Small intestine (tissue), 7 donors: Measurements from ENCODE around the gene GJB2. TPM values are rescaled to one million over a fixed set of nuclear protein-coding genes. Genes with fewer than 3 reads are reported as not detected.

Source experiments
- DNase-seq, 2 donors: peaks; one replicate each; pipeline versions ENCODE4 v3.0.0 to v3.0.0-alpha.2; 2013
- FAIRE-seq: peaks from 2 replicates; lab custom pipeline; 2012; peaks lifted over from hg19 to GRCh38; lab: Jason Lieb, UNC
- H3K27ac ChIP-seq, 3 donors: one replicate each; pipeline ENCODE4 v1.5.1; 2013; ENCODE audit warnings: low read length in 2 of 3, mild to moderate bottlenecking in 2 of 3, control low read depth in 1 of 3, inconsistent platforms in 1 of 3, low read depth in 1 of 3, moderate library complexity in 1 of 3
- H3K27me3 ChIP-seq, 3 donors: one replicate each; pipeline ENCODE4 v1.6.1; 2013; ENCODE audit warnings: low read length in 3 of 3, inconsistent platforms in 1 of 3; ENCODE audit not compliant: control insufficient read depth in 3 of 3, insufficient read depth in 3 of 3
- H3K36me3 ChIP-seq, 3 donors: one replicate each; pipeline ENCODE4 v1.6.1; 2013; ENCODE audit warnings: low read length in 3 of 3, inconsistent platforms in 1 of 3, low read depth in 1 of 3, mild to moderate bottlenecking in 1 of 3, moderate library complexity in 1 of 3; ENCODE audit not compliant: control insufficient read depth in 3 of 3, insufficient read depth in 2 of 3
- H3K4me1 ChIP-seq, 3 donors: one replicate each; pipeline ENCODE4 v1.6.1; 2013; ENCODE audit warnings: low read length in 2 of 3, inconsistent platforms in 1 of 3, low read depth in 1 of 3, mild to moderate bottlenecking in 1 of 3, moderate library complexity in 1 of 3; ENCODE audit not compliant: control insufficient read depth in 3 of 3, insufficient read depth in 2 of 3
- H3K4me3 ChIP-seq, 3 donors: one replicate each; pipeline ENCODE4 v1.5.1; 2013; ENCODE audit warnings: low read length in 3 of 3, control low read depth in 1 of 3, inconsistent platforms in 1 of 3, low read depth in 1 of 3, mild to moderate bottlenecking in 1 of 3, moderate library complexity in 1 of 3
- H3K9me3 ChIP-seq, 2 donors: one replicate each; pipeline ENCODE4 v1.6.1; 2013; ENCODE audit warnings: low read depth in 1 of 2, low read length in 1 of 2; ENCODE audit not compliant: control insufficient read depth in 2 of 2, insufficient read depth in 1 of 2
- WGBS, 3 donors: extraction: QIAGEN DNeasy Blood & Tissue Kit; methylation state at CpG; one replicate each; pipeline ENCODE4 v1.1.7; 2013; 5-methylcytosine and 5-hydroxymethylcytosine counted together
- polyA plus RNA-seq, 4 donors: library from polyadenylated mRNA; stranded (reverse) in 3 of 4; unstranded in 1 of 4; fragments of 200-250 nt in 3 of 4; fragments of 120-200 nt in 1 of 4; gene quantifications; one replicate each; pipeline versions ENCODE4 v1.2.1 to v1.2.3, GENCODE V29; 2013
- donor health status: healthy with polysubstance abuse.
- donor health status: control.
- donor health status: control.
- donor health status: Bipolar disorder and iron deficiency.
- donor health status: healthy.

The GJB2 gene
- polyA plus RNA-seq, 4 donors = 3.6 to 15.9 (median 9.2) TPM

DNA sequence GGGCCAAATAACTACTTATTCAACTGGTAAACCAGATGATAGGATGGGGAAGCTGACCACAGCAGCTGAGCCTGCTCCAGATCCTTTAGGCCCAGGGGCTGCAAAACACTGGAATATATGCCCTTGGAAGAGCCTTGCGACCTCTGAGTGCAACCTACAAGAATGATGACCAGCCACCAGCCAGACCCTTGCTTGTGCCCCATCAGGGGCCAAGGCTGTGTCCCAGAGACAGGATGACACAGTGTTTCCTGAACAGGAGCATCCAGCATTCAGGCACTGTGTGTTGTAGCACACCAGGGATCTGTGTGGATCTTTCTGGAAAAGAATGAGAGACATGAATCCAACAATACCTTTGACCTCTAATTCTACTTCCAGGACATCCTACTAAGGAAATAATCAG, 46.4 kb downstream of the GJB2 start:
- Histone ChIP-seq H3K9me3 (no peaks in the 10 kb centered on the region), H3K4me3 (no peak overlapping the region), H3K27me3 (peaks cover 3 to 60% (median 23%) of the 10 kb centered on the region in 3 donors), H3K4me1 (no peaks in the 10 kb centered on the region), H3K36me3 (no peaks in the 10 kb centered on the region), H3K27ac (no peak overlapping the region)
- FAIRE-seq = no peak
- 91 to 100% (median 94%) methylated on average over 1 of the region's 1 CpG for WGBS, 3 donors
- no peak for DNase-seq

DNA sequence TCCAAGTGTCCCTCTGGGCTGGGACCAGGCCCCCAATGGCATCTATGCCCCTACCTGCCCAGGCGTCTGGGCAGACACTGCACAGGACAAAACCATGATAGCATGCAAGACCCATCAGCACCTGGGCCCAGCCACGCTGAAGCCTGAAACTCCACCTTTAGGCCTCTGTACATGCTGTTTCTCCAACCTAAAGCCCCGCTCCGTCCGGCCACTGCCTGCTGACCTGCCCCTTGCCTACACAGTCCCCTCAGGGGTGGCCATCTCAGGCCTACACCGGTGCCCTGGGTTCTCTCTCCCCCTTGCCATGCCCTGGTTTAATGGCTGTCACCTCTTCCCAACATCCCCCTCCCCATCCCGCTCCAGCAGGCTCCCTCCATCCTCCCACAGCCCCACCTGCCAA, 47.2 kb downstream of the GJB2 start:
- Histone ChIP-seq H3K4me3 (no peak overlapping the region), H3K4me1 (no peaks in the 10 kb centered on the region), H3K27ac (no peak overlapping the region), H3K27me3 (peaks cover 3 to 66% (median 25%) of the 10 kb centered on the region in 3 donors), H3K36me3 (no peaks in the 10 kb centered on the region), H3K9me3 (no peaks in the 10 kb centered on the region)
- no peak for FAIRE-seq
- no peak for DNase-seq
- WGBS, 3 donors = 77 to 83% (median 81%) methylated on average over 7 of the region's 7 CpGs

DNA sequence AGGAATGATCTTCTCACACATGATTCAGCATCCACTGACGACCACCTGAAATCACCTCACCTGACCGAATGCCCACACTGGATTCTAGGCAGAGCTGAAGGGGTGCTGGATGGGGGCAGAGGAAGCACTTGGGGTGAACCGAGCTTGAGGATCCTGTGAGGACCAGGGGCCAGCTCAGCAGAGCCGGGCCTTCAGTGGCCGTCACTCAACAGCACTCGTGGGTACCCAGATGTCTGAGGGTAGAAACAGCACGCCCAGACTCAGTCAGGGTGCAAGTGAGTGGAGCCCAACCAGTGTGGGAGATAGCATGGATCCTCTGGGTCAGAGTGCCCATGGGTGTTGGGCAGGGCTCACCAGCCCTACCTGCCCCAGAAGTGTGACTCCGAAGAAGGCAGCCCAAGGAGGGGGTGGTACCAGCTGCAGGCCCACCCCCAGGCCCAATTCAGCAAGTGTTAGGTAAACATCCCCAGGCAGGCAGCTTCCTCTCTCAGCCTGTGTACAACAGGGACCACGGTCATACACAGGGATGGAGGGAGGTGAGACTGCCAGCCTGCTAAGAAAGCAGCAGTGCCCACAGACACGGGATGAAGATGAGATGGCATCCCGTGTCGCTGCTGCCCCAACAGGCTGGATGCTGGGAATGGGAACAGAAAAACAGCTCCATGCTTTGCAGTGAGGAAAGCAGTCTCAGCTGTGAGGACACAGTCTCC, 48.4 kb downstream of the GJB2 start:
- DNase-seq = no peak
- H3K27ac ChIP-seq = no peak overlapping the region
- H3K36me3 ChIP-seq = no peaks in the 10 kb centered on the region
- H3K4me1 ChIP-seq = no peaks in the 10 kb centered on the region
- no peak overlapping the region for H3K4me3 ChIP-seq
- WGBS, 3 donors = 78 to 82% (median 81%) methylated on average over 12 of the region's 12 CpGs
- peaks cover 3 to 65% (median 25%) of the 10 kb centered on the region in 3 donors for H3K27me3 ChIP-seq
- no peak for FAIRE-seq
- no peaks in the 10 kb centered on the region for H3K9me3 ChIP-seq

DNA sequence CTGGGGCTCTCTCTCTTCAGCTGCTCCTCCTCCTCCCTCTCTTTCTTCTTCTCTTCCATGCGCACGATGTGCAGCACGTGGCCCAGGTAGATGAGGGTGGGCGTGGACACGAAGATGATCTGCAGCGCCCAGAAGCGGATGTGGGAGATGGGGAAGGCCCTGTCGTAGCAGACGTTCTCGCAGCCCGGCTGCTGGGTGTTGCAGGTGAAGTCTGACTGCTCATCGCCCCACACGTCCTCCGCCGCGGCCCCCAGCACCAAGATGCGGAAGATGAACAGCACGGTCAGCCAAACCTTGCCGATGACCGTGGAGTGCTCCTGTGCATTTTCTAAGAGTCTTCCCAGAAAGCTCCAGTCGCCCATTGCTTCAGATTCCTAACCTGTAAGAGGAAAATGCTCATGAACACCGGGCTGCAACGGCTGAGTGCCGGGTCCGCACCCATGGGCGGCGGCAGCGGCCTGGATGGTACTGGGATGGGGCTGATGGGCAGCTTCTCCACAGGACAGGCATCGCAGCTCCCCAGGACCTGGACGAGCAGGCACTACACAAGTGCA, 49.7 kb downstream of the GJB2 start:
- H3K4me1 ChIP-seq = no peaks in the 10 kb centered on the region
- DNase-seq (no peak), FAIRE-seq (no peak)
- H3K27ac ChIP-seq = no peak overlapping the region
- H3K36me3 ChIP-seq = no peaks in the 10 kb centered on the region
- no peaks in the 10 kb centered on the region for H3K9me3 ChIP-seq
- H3K4me3 ChIP-seq = no peak overlapping the region
- H3K27me3 ChIP-seq = peaks cover 3 to 63% (median 22%) of the 10 kb centered on the region in 3 donors
- 87 to 90% (median 88%) methylated on average over 30 of the region's 30 CpGs for WGBS, 3 donors

DNA sequence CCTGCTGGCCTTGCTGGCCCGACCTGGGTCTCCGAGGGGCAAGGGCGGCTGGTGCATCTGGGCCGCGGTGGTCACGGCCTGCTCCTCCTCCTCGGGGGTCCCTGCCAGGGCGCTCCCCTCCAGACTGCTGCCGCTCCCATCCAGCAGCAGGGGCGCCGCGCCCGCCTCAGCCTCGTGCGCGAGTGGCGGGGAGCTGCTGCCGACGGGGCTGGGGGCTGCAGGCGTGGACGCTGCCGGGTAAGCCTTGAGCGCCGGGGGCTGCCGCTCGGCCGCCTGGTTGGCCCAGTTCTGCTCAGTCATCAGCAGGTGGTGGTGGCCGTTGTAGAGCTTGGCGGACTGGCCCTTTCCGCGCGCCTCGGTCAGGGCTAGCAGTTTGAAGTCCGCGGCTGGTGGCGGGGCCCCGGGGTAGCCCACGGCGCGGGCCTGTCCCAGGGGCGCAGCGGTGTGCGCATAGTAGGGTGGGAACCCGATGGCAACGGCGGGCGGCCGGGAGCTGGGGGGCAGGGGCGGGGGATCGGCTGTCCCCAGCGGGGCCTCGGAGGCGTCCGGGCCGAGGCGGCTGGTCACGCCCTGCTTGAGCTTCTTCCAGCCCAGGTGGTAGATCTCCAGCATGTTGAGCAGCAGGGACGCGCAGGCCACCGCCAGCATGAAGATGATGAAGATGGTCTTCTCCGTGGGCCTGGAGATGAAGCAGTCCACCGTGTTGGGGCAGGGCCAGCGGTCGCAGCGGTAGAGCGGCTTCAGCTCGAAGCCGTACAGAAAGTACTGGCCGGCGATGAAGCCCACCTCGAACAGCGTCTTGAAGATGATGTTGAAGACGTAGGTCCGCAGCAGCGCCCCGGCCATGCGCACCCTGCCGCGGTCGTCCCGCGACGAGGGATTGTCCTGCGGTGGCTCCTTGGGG, 50.5 kb downstream of the GJB2 start:
- Histone ChIP-seq H3K4me1 (no peaks in the 10 kb centered on the region), H3K4me3 (no peak overlapping the region), H3K27me3 (peaks cover 3 to 71% (median 22%) of the 10 kb centered on the region in 3 donors), H3K36me3 (no peaks in the 10 kb centered on the region), H3K9me3 (no peaks in the 10 kb centered on the region), H3K27ac (no peak overlapping the region)
- FAIRE-seq = no peak
- WGBS, 3 donors = 28 to 37% (median 35%) methylated on average over 68 to 84 of the region's 84 CpGs
- DNase-seq = no peak

DNA sequence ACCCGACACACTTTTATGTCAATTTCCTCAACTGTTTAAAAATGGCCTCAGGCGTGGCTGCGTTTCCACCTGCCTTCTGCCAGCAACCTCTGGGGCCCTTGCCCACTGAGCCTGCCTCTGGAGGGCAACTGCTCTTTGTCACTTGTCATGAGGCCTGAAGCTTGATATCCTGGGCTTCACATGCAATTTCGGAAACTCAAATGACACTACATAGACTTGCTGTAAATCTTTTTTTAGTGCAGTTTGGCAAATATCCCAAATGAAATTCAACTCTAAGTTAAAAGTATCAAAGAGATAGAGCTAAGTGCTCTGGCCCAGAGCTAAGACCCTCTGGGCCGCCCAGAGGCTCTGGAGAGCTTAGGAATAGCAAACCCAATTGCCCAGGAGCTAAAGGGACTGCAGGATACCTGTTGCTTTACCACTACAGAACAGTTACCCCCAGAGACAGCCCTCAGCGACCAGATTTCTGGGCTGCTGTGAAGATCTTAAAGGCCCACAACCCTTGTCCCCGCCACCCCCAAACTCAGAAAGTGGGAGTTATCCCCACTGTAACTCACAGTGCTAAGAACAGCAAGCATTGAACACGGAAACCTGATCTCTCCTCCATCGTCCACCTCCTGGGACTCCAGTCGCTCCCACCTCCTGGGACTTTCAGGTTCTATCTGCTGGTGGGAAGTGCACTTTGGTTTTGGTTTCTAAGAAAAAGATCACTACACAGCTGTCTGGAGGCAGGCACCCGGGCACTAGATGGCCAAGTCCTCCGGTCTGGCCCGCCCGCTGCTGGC, 51.3 kb downstream of the GJB2 start:
- H3K4me3 ChIP-seq = no peak overlapping the region
- H3K9me3 ChIP-seq = no peaks in the 10 kb centered on the region
- FAIRE-seq (no peak), DNase-seq (no peak)
- H3K27ac ChIP-seq = no peak overlapping the region
- no peaks in the 10 kb centered on the region for H3K36me3 ChIP-seq
- no peaks in the 10 kb centered on the region for H3K4me1 ChIP-seq
- WGBS, 3 donors = 60 to 66% (median 63%) methylated on average over 14 of the region's 14 CpGs
- peaks cover 3 to 72% (median 24%) of the 10 kb centered on the region in 3 donors for H3K27me3 ChIP-seq

DNA sequence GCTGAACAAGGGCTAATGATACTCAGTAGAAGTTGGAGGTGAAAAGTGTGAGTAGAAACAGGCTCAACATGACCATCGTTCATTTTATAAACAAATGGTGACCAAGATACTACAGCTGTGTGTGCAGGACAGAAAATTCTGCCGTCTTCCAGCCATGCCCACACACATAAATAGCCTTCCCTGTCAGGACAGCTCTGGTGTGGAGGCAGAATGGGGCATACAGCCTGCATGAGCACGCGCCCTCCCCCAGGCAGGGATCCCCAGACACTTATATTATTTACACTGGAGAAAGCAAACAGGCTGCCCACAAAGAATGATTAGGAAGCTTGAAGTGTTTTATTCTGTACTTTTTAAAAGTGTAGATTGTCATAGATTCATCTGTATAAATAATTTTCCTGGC, 52.3 kb downstream of the GJB2 start:
- 60 to 82% (median 69%) methylated on average over 4 of the region's 4 CpGs for WGBS, 3 donors
- FAIRE-seq (no peak), DNase-seq (no peak)
- H3K27me3 ChIP-seq = peaks cover 3 to 65% (median 24%) of the 10 kb centered on the region in 3 donors
- no peak overlapping the region for H3K27ac ChIP-seq
- H3K36me3 ChIP-seq = no peaks in the 10 kb centered on the region
- no peaks in the 10 kb centered on the region for H3K4me1 ChIP-seq
- H3K9me3 ChIP-seq = no peaks in the 10 kb centered on the region
- no peak overlapping the region for H3K4me3 ChIP-seq

DNA sequence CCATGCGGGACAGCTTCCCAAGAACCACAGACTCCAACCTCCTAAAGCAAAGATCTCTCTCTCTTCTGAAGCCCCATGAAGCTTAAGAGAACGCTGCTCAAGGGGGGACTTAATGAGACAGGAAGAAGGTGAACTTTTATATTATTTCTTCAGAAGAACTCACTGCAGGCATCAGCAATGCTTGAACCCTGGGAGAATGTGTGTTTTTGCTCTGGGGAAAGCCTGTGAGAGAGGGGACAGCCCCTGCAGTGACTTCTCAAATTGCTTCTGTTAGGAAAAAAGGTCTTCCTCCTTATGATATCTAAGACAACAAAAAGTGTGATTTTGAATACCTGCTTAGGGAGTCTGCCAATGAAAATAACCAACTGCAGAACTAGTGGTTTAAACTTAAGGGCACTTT, 54.9 kb downstream of the GJB2 start:
- H3K27me3 ChIP-seq = peaks cover 3 to 47% (median 14%) of the 10 kb centered on the region in 3 donors
- no peak for DNase-seq
- WGBS, 3 donors = 33 to 74% (median 71%) methylated on average over 2 of the region's 2 CpGs
- H3K27ac ChIP-seq = no peak overlapping the region
- no peaks in the 10 kb centered on the region for H3K36me3 ChIP-seq
- no peak overlapping the region for H3K4me3 ChIP-seq
- H3K4me1 ChIP-seq = no peaks in the 10 kb centered on the region
- no peaks in the 10 kb centered on the region for H3K9me3 ChIP-seq
- FAIRE-seq = no peak
